GM12891 (cell line): ENCODE data around the gene STK16.

ENCODE experiments used
- POLR2A ChIP-seq: IDR thresholded peaks from 2 replicates; pipeline ENCODE4 v1.6.1; 2011; ENCODE audit warnings: low read depth, low read length, control low read depth
- SPI1 ChIP-seq: IDR thresholded peaks from 2 replicates; pipeline ENCODE4 v1.6.1; 2011; ENCODE audit warnings: low read depth, low read length, control low read depth
- TAF1 ChIP-seq: IDR thresholded peaks from 2 replicates; pipeline ENCODE4 v1.6.1; 2011; ENCODE audit warnings: low read depth, low read length, control low read depth

DNA sequence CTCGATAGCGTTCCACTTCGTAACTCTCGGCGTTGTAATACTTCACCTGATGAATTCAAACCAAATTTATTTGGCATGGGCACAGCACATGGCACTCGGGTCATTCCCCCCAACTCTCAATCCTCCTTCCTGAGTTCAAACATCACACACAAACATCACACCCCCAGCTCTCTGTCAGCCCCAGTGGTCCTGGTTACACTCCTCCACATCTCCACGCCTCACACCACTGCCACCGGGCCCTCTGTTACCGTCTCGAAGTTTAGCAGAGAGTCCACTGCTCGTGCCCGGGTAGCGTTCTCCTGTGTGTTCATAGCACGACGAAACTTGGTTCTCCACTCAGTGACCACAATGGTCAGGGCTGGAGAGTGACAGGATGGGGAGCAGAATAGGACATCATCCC lies 31.1 kb upstream of the STK16 start:
- TF ChIP-seq POLR2A: no peak
- TF ChIP-seq SPI1: no peak
- TF ChIP-seq TAF1: no peak
